Trophoblast cell (in vitro differentiated cells and primary cell): ENCODE measurements around the gene IL6ST.

Source experiments
- DNase-seq, 2 donors: peaks; one replicate each; pipeline ENCODE4 v3.0.0-alpha.2; 2016
- H2AFZ ChIP-seq: 2 replicates; pipeline ENCODE4 v1.6.1; 2013; ENCODE audit warnings: low read length, moderate library complexity, mild to moderate bottlenecking; ENCODE audit not compliant: insufficient read depth, poor library complexity
- H2AK5ac ChIP-seq: 2 replicates; pipeline ENCODE4 v1.6.1; 2013; ENCODE audit warnings: mild to moderate bottlenecking, low read length
- H2BK120ac ChIP-seq: 2 replicates; pipeline ENCODE4 v1.6.1; 2013; ENCODE audit warnings: low read length, mild to moderate bottlenecking, moderate library complexity; ENCODE audit not compliant: insufficient read depth, poor library complexity
- H2BK12ac ChIP-seq: 2 replicates; pipeline ENCODE4 v1.6.1; 2013; ENCODE audit warnings: mild to moderate bottlenecking, low read length, moderate library complexity
- H2BK5ac ChIP-seq: 2 replicates; pipeline ENCODE4 v1.6.1; 2013; ENCODE audit warnings: low read length, low read depth, moderate library complexity, mild to moderate bottlenecking; ENCODE audit not compliant: poor library complexity
- H3K14ac ChIP-seq: 2 replicates; pipeline ENCODE4 v1.6.1; 2013; ENCODE audit warnings: mild to moderate bottlenecking, low read length
- H3K18ac ChIP-seq: 2 replicates; pipeline ENCODE4 v1.6.1; 2013; ENCODE audit warnings: mild to moderate bottlenecking, low read length
- H3K23ac ChIP-seq: 2 replicates; pipeline ENCODE4 v1.6.1; 2013; ENCODE audit warnings: low read length
- H3K27ac ChIP-seq: 2 replicates; pipeline ENCODE4 v1.5.1; 2013; ENCODE audit warnings: low read depth, mild to moderate bottlenecking, inconsistent platforms, low read length, moderate library complexity
- H3K27me3 ChIP-seq: 2 replicates; pipeline ENCODE4 v1.6.1; 2013; ENCODE audit warnings: inconsistent platforms, mild to moderate bottlenecking, low read length, moderate library complexity; ENCODE audit not compliant: insufficient read depth
- H3K36me3 ChIP-seq, 2 experiments: 1 replicate in 1 of 2; 2 replicates in 1 of 2; pipeline ENCODE4 v1.6.1; 2013; ENCODE audit warnings: low read length in 2 of 2, mild to moderate bottlenecking in 2 of 2, moderate library complexity in 1 of 2; ENCODE audit not compliant: insufficient read depth in 2 of 2, control insufficient read depth in 1 of 2
- H3K4ac ChIP-seq: 2 replicates; pipeline ENCODE4 v1.6.1; 2013; ENCODE audit warnings: low read depth, mild to moderate bottlenecking, low read length, moderate library complexity
- H3K4me1 ChIP-seq, 2 experiments: 1 replicate in 1 of 2; 2 replicates in 1 of 2; pipeline ENCODE4 v1.6.1; 2013; ENCODE audit warnings: low read length in 2 of 2, mild to moderate bottlenecking in 2 of 2, moderate library complexity in 1 of 2; ENCODE audit not compliant: insufficient read depth in 2 of 2, control insufficient read depth in 1 of 2
- H3K4me2 ChIP-seq: 2 replicates; pipeline ENCODE4 v1.6.1; 2013; ENCODE audit warnings: inconsistent platforms, mild to moderate bottlenecking, low read length, moderate library complexity
- H3K4me3 ChIP-seq: 2 replicates; pipeline ENCODE4 v1.5.1; 2013; ENCODE audit warnings: mild to moderate bottlenecking, low read depth, low read length, inconsistent platforms
- H3K79me1 ChIP-seq: one replicate; pipeline ENCODE4 v1.6.1; 2013; ENCODE audit warnings: low read length
- H3K79me2 ChIP-seq: 2 replicates; pipeline ENCODE4 v1.6.1; 2013; ENCODE audit warnings: low read length, mild to moderate bottlenecking; ENCODE audit not compliant: control insufficient read depth, insufficient read depth, poor library complexity
- H3K9ac ChIP-seq: 2 replicates; pipeline ENCODE4 v1.6.1; 2013; ENCODE audit warnings: mild to moderate bottlenecking, low read length
- H3K9me3 ChIP-seq: 2 replicates; pipeline ENCODE4 v1.6.1; 2013; ENCODE audit warnings: low read depth, mild to moderate bottlenecking, control low read depth, inconsistent platforms, low read length; ENCODE audit not compliant: insufficient read depth
- H4K12ac ChIP-seq: 2 replicates; pipeline ENCODE4 v1.6.1; 2013; ENCODE audit warnings: low read depth, mild to moderate bottlenecking, low read length, moderate library complexity
- H4K8ac ChIP-seq: 2 replicates; pipeline ENCODE4 v1.6.1; 2013; ENCODE audit warnings: low read depth, mild to moderate bottlenecking, low read length, moderate library complexity
- H4K91ac ChIP-seq: one replicate; pipeline ENCODE4 v1.6.1; 2013; ENCODE audit warnings: low read depth, mild to moderate bottlenecking, low read length, moderate library complexity
- WGBS: extraction: QIAGEN DNeasy Blood & Tissue Kit; methylation state at CpG from one replicate; pipeline ENCODE4 v1.1.7; 2013; ENCODE audit warnings: missing lambda C conversion rate; ENCODE audit not compliant: insufficient read length, insufficient coverage; ENCODE audit errors: extremely low coverage; 5-methylcytosine and 5-hydroxymethylcytosine counted together

The IL6ST gene

GRCh38 chr5:56012281-56012963 lies 17.7 kb upstream of the IL6ST start:
- no peaks in the 10 kb centered on the region for H3K4me1 ChIP-seq
- no peak overlapping the region for H4K8ac ChIP-seq

DNA sequence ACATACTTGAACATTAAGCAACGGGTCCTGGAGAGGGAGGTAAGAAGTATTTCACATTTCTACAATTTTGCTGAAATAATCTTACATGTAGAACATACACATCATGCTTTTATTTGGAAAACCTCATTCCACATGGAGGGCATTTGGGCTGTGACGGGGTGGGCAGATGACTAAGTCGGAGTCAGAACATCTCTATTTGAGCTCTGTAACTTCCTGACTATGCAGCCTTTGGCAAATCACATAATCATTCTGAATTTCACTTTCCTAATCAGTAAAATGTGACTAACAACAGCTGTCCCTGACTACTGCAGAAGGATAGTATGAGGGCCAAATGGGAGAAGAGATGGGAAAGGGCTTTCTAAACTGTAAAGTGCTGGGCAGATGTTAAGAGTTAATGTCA lies 17.1 kb upstream of the IL6ST start:
- Histone ChIP-seq H3K4me2 (no peak overlapping the region), H3K9ac (no peak overlapping the region), H2BK5ac (no peak overlapping the region), H3K79me1 (no peaks in the 10 kb centered on the region), H2BK120ac (no peak overlapping the region), H2AFZ (no peak overlapping the region), H2AK5ac (no peak overlapping the region), H2BK12ac (no peak overlapping the region), H3K27me3 (no peaks in the 10 kb centered on the region), H3K4me1 (no peaks in the 10 kb centered on the region), H3K79me2 (no peaks in the 10 kb centered on the region), H3K14ac (no peak overlapping the region), H3K23ac (no peak overlapping the region), H3K36me3 (no peaks in the 10 kb centered on the region), H3K27ac (no peak overlapping the region), H3K4ac (no peak overlapping the region), H3K9me3 (peaks cover 2% of the 10 kb centered on the region), H4K8ac (no peak overlapping the region), H4K12ac (no peak overlapping the region), H3K18ac (no peak overlapping the region), H4K91ac (no peak overlapping the region), H3K4me3 (no peak overlapping the region)
- peak; percentile 94 to 98 for DNase-seq
- no CpG with 5 or more reads among the region's 3 CpGs for WGBS

More at GRCh38 chr5:56012281-56012963, 17.7 kb upstream of the IL6ST start:
- no CpG with 5 or more reads among the region's 5 CpGs for WGBS
- no peaks in the 10 kb centered on the region for H3K79me1 ChIP-seq
- no peak overlapping the region for H4K91ac ChIP-seq
- H2BK12ac ChIP-seq: no peak overlapping the region
- H3K27ac ChIP-seq: no peak overlapping the region
- peaks cover 2% of the 10 kb centered on the region for H3K9me3 ChIP-seq
- no peak overlapping the region for H3K14ac ChIP-seq
- no peaks in the 10 kb centered on the region for H3K27me3 ChIP-seq
- H3K4me3 ChIP-seq: no peak overlapping the region
- no peak overlapping the region for H2BK5ac ChIP-seq
- H2BK120ac ChIP-seq: no peak overlapping the region
- no peak overlapping the region for H2AK5ac ChIP-seq
- H3K79me2 ChIP-seq: no peaks in the 10 kb centered on the region
- no peak overlapping the region for H3K4ac ChIP-seq
- H3K36me3 ChIP-seq: no peaks in the 10 kb centered on the region
- no peak overlapping the region for H4K12ac ChIP-seq
- H2AFZ ChIP-seq: no peak overlapping the region
- H3K18ac ChIP-seq: no peak overlapping the region
- no peak overlapping the region for H3K23ac ChIP-seq
- H3K4me2 ChIP-seq: no peak overlapping the region
- DNase-seq: peak in 1 of 2 donors; percentile 81
- no peak overlapping the region for H3K9ac ChIP-seq

DNA sequence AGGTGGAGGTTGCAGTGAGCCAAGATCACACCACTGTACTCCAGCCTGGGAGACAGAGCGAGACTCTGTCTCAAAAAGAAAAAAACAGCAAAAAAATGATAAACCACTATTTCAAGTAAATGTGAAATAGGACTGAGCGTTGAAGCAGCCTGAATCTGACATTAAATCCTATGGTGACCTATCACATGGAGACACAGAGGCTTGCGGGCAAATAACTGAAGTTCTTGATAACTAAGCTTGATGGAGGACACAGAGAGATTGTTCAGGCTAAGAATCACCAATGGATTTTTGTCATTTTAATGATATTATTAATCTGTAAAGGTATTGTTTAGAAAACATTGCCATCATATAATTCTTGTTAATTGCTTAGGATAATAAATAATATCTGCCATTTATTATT lies 15.7 kb upstream of the IL6ST start:
- no peak overlapping the region for H3K4ac ChIP-seq
- H3K27me3 ChIP-seq: no peaks in the 10 kb centered on the region
- WGBS: no CpG with 5 or more reads among the region's 3 CpGs

DNA sequence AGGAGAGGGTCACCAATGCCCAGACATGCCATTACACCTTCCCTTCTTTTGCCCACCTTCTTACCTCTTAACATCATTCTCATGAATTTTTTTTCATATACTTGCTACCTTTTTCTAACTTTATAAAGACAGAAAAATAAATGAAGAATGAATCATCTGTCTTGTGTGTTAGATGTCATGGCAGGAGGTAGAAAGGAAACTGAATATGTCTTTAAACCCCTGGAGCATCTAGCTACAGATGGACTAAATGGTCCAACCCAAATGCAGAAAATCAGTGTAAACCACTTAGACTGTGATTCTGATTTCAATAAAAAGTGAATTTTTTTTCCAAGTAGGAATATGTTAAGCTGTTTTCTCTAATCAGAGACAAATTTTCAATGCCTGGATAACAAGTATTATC lies 11.8 kb upstream of the IL6ST start:
- H3K79me1 ChIP-seq: no peaks in the 10 kb centered on the region
- H3K27me3 ChIP-seq: no peaks in the 10 kb centered on the region
- H3K18ac ChIP-seq: no peak overlapping the region
- no peaks in the 10 kb centered on the region for H3K79me2 ChIP-seq
- no peak overlapping the region for H2AK5ac ChIP-seq
- no peak overlapping the region for H2AFZ ChIP-seq
- H2BK120ac ChIP-seq: no peak overlapping the region
- no peak overlapping the region for H2BK5ac ChIP-seq
- no peaks in the 10 kb centered on the region for H3K4me1 ChIP-seq
- H3K4ac ChIP-seq: no peak overlapping the region
- no peak overlapping the region for H3K23ac ChIP-seq
- H3K14ac ChIP-seq: no peak overlapping the region
- H4K12ac ChIP-seq: no peak overlapping the region
- no peak overlapping the region for H2BK12ac ChIP-seq
- no peak overlapping the region for H3K4me2 ChIP-seq
- no peak overlapping the region for H4K91ac ChIP-seq
- H3K36me3 ChIP-seq: no peaks in the 10 kb centered on the region
- H3K9ac ChIP-seq: no peak overlapping the region
- no peak overlapping the region for H3K27ac ChIP-seq
- peaks cover 2% of the 10 kb centered on the region for H3K9me3 ChIP-seq
- no peak overlapping the region for H3K4me3 ChIP-seq
- no peak for DNase-seq
- H4K8ac ChIP-seq: no peak overlapping the region

More for the DNA sequence above, 15.7 kb upstream of the IL6ST start:
- DNase-seq: peak; percentile 77 to 90
- Histone ChIP-seq H4K91ac (no peak overlapping the region), H3K79me1 (no peaks in the 10 kb centered on the region), H4K8ac (no peak overlapping the region), H3K36me3 (no peaks in the 10 kb centered on the region), H3K14ac (no peak overlapping the region), H2BK5ac (no peak overlapping the region), H3K4me2 (no peak overlapping the region), H3K23ac (no peak overlapping the region), H2BK120ac (no peak overlapping the region), H3K4me1 (no peaks in the 10 kb centered on the region), H3K18ac (no peak overlapping the region), H3K79me2 (no peaks in the 10 kb centered on the region), H3K4me3 (no peak overlapping the region), H4K12ac (no peak overlapping the region), H3K9me3 (peaks cover 2% of the 10 kb centered on the region), H2AK5ac (no peak overlapping the region), H3K9ac (no peak overlapping the region), H3K27ac (no peak overlapping the region), H2BK12ac (no peak overlapping the region), H2AFZ (no peak overlapping the region)
